Right ventricle myocardium superior (tissue), 1 donor: ENCODE measurements around the gene OR2H2. TPM values are rescaled to one million over a fixed set of nuclear protein-coding genes. Genes with fewer than 3 reads are reported as not detected.

Experiments used
- ATAC-seq: fragments of 200-7000 bp; cut with Tn5 transposase; one replicate; pipeline ENCODE4 v1.9.1; 2020; ENCODE audit warnings: mild to moderate bottlenecking; ENCODE audit not compliant: poor library complexity
- DNase-seq: peaks from one replicate; pipeline ENCODE4 v3.0.0-alpha.2; 2020
- intact Hi-C: fragments of 100-400 bp; cut with DNase I; formaldehyde crosslinking; loops from one replicate; pipeline ENCODE4 v1.11.2; 2022
- total RNA-seq: library from RNA; stranded (reverse); fragmentation: NEBNext Ultra II Directional; extraction: Animal tissue kit (Norgen Biotek cat#: 25700); gene quantifications from one replicate; pipeline ENCODE4 v1.2.1, GENCODE V29; 2021
- donor health status: DM: no; HTN: yes; CAD: no; lungs with severe emphysema.

The OR2H2 gene
- total RNA-seq, 1 donor from 2014 or later: not detected

DNA sequence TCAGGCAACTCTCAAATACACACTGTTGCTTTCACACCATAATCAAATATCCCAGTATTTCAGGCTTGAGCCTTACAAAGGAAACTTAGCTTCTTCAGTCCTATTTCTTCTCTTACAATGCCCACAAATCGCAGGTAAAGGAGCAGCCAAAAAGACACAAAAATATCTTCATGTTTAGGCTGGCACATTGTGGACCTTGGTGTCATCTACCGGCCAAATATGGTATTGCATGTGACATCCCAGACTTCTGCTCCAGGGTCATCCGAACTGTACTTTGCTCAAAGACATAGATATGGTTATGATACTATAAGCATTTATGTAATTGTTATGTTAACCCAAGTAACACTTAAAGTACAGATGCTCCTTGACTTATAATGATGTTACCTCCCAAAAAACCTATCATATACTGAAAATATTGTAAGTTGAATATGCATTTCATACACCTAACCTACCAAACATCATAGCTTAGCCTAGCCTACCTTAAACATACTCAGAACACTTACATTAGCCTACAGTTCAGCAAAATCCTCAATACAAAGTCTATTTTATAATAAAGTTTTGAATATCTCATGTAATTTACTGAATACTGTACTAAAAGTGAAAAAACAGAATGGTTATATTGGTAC, 4.6 kb downstream of the OR2H2 start:
- ATAC-seq (peak; percentile 73), DNase-seq (no peak)
- intact Hi-C loops: loop anchor here (5.0 kb wide), 1 partner anchor 902 kb away; no protein-coding TSS in a partner anchor

DNA sequence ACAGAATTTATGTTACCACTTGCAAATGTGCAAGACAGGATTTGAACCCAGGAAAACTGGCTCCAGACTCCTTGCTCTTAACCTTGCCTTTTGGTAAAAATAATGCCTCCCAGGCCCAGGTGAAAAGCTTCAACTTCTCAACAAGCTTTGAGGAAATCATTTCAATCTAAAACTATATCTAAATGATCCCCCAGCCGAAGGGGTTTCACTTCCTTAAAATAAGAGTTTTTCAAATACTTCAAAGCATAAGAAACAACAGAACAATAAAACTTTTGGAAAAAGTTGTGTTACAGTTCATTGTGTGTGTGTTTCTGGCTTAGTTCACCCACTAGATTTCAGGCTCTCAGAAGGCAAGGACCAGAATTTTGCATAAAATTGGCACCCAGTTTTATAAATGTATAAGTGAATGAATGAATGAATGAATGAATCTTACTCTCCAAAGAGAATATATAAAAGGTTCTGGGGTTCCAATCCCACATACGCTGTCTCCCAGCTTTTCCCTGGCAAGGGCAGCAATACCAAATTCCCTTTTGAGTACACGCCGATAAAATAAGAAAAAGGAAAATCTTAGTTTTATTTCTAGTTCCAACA, 5.4 kb downstream of the OR2H2 start:
- intact Hi-C loops: no loop called here

DNA sequence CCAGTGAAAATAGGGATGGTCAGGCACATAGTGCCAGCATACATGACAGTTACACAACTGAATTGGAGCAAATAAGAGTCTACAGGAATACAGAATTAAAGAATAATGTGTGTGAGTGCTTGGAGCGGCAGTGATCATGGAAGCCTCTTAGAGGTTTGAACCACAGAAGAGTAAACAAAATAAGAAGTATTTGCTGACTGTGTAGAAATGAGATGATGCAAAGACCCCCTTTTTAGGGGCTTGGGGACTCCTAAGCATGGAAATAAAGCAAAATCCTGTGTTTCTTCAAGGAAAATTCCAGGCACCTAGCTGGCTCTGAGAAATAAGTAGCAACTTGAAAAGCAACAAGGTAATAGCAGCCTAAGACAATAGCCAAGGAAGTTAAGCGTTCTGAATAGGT, 6.8 kb downstream of the OR2H2 start:
- intact Hi-C loops: no loop called here
- no peak for DNase-seq
- ATAC-seq: no peak

More for the DNA sequence above, 5.4 kb downstream of the OR2H2 start:
- DNase-seq: no peak
- no peak for ATAC-seq

DNA sequence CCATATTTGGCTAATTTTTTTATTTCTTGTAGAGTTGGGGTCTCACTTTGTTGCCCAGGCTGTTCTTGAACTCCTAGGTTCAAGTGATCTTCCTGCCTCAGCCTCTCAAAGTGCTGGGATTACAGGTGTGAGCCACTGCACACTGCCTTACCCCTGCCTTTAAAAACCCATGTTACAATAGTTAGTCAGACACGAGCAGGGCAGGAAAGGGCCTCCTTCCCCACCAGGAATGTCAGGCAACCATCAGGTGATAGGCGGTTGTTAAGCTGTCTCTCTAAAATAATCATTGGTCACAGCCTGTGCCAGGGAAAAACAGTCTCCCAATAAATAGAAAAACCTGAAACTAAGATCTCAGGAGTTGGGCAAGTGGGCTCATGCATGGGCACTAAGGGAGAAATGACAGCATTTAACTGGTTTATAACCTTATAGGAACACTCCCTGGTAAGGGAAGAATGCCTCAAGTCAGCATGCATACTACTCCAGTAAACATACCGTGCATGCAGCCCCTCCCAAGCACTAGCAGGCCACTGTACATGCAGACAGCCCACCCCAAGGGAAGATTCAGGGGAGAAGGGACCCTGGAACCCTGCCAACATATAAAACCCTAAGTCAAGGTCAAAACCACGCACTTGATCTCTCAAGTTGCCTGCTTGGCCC, 8.4 kb downstream of the OR2H2 start:
- ATAC-seq: no peak
- intact Hi-C loops: no loop called here
- no peak for DNase-seq

DNA sequence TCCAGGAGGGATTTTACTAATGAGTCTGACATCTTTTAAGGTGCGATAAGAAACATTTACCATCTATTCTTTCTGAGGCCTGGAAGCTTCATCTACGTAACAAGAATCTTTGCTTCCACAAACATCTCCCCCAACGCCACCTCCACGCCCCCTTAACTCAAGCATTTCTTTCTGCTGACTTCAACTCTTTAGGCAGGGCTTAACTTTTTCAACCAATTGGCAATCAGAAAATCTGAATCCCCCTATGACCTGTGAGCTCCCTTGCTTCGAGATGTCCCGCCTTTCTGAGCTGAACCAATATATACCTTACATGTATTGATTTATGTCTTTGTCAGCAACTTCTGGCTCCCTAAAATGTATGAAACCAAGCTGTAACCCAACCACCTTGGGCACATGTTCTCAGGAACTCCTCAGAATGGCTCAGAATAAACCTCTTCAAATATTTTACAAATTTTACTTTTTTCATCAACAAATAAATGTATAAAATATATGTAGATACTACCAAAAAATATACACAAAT, 11.5 kb downstream of the OR2H2 start:
- no peak for ATAC-seq
- no peak for DNase-seq
- intact Hi-C loops: no loop called here

DNA sequence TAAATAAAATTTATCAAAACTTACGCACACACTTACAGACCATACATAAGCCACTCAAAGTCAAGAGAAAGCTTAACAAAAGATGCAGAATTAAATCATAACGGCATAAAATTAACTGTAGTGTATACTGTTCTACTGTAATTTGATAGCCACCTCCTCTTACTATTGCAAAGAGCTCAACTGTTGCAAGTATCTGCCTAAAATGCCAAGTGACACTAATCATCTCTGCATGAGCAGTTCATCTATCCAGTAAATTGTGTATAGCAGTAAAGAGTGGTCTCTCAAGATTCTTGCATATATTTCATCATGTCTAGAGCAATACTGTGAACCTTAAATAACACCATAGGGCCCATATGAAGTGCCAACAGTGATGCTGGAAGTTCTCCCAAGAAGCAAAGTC, 12.3 kb downstream of the OR2H2 start:
- no peak for DNase-seq
- ATAC-seq: no peak
- intact Hi-C loops: no loop called here

DNA sequence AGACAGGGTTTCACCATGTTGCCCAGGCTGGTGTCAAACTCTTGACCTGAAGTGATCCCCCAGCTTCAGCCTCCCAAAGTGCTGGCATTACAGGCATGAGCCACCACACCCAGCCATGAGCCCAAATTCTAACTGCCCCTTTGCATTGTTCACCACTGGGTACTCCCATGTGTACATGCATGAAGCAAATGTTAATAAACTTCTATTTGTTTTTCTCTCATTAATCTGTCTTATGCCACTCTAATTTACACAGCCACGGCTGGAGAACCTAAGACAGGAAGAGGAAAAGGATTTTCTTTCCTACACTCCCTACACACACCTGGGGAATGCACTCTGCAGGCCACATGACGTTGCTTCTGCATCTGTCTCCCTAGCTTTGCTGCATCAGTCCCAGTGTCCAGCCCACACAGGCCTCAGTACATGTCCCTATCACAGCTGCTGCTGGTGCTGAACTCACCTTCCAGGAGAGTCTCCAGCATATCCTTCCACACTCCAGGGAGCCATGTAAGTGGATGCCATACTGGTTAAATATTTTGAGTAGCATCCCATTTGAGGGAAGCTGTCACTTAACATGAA, 13.3 kb downstream of the OR2H2 start:
- ATAC-seq (no peak), DNase-seq (no peak)
- intact Hi-C loops: no loop called here

DNA sequence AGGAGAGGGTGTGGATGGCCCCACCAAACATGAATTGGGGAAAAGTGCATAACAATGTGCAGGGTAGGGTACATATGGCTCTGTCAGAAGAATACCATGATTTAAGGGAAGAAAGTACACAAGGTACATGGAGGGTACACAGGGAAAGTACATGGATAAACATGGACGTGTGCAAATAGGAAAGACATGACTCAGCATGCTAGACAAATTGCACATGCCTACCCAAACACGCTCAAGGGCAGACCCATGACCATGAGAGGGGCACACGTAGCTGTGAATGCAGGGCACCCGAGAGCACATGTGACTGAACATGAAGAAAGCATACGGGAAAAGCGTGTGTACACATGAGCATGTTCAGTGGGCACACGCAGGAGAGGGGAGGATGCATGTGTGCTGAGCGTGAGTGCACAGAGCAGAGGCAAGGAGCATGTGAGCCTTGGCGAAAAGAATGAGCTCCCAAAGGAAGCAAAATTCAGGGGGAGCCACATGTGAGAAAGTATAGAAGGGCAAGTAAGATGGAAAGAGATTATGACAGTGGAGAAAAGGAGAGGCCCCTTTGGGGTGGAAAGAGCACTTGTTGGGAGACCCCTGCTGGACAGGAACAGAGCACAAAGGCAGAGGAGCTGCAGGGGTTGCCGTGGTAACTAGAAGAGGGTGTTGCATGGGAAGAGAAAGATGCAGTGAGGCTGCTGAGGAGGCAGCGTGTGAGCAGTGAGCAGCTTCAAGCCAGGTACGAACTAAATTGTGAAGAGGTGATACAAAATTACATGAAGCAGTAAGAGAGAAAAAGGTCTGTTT, 17.8 kb downstream of the OR2H2 start:
- no peak for DNase-seq
- intact Hi-C loops: no loop called here
- ATAC-seq: no peak

DNA sequence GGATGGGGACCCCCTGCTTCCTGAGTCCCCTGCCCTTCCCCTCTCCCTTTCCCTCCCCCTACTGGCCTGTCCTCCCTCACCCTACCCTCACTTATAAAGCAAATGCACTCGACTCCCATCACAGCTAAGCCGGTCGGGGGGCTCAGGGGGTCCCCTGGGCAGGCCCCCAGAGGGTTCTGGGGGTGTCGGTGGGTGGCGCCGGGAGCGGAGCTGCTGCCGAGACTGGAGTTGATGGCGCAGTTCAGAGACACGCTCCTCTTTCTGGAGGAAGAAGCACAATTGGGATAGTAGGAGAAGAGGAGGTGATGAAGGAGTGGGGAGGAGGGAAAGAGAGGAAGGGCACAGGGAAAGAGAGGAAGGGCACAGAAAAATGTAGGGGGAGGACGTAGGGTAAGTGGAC, 18.5 kb downstream of the OR2H2 start:
- ATAC-seq (no peak), DNase-seq (no peak)
- intact Hi-C loops: no loop called here

DNA sequence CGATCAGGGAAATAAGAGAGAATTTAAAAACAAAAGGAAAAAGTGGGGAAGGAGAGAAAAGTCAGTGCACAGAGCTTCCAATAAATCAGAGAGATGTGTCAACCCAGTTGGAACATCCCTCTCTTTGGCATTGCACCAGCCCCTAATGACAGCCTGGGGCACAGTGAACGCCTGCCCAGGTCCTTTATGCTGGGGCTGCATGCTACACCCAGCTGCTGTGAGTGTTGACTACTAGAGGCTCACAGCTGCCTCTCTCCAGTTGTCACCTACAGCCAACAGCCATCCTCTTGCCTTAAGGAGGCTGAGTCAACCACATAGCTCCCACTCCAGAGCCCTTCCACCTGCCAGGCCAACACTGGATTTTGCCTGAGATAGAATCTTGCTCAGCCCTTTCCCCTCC, 19.0 kb downstream of the OR2H2 start:
- intact Hi-C loops: no loop called here
- DNase-seq (no peak), ATAC-seq (no peak)

DNA sequence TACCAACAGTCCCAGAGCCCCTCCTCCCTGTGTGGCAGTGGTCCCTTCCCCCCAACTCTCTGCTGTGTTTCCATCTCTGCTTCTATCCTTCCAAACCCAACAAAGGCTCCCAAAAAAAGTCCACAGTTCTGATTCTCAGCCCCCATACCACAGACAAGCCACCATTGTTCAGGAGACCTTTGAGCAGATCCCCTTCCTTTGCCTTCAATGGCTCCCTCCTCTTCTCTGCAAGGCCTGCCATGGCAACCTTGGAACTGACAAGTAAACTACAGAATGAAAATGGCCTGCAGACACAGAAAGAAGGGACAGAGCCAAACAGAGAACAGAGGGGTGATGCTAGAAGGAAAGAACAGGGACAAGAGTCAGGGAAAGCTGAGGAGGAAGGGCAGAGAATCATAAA, 23.2 kb downstream of the OR2H2 start:
- ATAC-seq (no peak), DNase-seq (no peak)
- intact Hi-C loops: no loop called here

DNA sequence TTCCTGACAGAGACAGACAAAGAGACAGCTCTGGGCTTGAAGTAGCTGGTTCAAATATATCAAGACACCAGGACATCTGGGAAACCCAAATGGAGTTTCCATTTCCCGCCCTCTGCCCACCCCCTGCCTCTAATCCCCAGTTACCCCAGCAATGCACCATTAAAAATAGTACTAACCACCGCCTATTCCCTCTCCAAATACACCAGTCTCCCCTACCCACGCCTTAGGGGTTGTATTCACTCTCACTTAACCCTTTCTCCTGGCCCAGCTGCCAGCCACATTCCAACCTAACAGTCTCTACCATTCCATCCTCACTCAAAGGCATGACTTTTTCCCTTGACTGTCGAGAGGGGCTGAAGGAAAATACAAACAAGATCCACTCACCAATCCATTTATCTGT, 25.6 kb downstream of the OR2H2 start:
- ATAC-seq: no peak
- no peak for DNase-seq
- intact Hi-C loops: no loop called here

DNA sequence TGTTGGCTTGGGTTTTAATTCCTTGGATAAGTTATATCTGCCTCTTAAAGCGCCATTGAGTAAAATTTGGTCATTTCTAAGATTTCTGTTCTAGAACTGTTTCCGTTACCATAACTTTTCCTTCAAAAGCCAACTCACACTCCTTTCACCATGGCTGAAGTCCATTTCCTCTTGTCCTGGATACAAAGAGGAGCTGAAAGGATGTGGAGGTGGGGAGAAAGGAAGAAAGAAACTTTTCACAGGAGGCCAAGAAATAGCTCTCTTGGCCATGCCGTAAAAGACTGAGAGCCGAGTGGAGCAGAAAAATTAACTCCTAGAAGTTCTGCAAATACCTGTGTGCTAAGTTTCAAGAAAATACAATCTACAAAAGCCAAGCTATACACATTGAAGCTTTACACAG, 26.5 kb downstream of the OR2H2 start:
- intact Hi-C loops: no loop called here
- ATAC-seq: no peak

DNA sequence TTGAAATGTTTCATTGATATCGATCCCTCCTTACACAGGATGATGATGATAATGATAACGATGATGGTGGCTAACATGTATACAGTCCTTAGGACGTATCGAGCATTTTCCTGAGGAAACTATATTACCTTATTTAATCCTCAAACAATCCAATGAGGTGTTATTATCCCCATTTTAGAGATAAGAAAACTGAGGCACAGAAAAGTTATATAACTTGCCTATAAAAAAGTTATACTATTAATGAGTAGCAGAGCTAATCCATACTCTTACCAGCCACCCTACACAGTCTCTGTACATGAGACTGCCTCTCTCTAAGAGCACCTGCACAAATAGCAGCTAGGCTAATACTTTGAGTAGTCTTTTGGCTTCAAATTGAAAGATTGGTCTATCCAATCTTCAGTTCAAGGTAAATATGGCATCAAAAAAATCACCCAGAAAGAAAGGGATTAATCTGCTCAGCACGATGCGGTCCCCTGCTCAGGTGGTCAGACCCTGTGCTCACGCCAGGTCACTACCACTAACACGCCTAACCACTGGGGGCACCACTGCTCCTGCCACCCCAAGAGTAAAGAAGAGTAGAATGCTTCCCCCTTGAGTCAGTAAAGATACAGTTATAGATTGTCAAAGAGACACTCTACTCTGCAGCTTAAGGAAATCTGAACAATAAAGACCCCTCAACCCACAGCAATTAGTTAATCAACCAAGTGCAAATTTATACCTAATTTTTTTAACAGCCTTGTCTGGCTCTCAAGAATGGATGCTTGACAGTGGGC, 33.0 kb downstream of the OR2H2 start:
- ATAC-seq (no peak), DNase-seq (no peak)
- intact Hi-C loops: no loop called here

More for the DNA sequence above, 26.5 kb downstream of the OR2H2 start:
- no peak for DNase-seq

DNA sequence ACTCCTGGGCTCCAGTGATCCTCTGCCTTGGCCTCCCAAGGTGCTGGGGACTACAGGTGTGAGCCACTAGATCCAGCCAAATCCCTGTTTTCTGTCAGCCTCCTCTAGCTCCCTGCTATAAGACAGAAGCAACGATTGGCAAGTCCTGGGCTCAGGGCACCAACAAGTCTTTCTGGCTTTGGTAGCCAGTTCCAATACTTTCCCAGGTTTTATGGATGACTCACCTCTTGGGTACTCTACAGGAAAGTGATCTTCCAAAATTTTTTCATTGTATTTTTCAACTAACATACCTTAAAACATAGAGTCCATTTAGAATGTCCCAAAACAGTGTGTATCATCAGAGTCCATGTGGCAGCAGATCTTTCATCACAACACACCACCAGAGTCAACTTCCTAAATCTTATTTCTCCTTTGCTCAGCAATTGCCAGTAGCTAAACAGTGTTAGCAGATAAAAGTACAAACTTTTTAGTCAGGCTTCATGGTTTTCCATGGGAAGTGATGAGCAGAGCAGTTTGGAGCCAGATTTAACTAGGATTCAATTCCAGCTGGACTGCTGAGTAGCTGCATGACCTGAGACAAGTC, 34.7 kb downstream of the OR2H2 start:
- no peak for DNase-seq
- ATAC-seq: no peak
- intact Hi-C loops: no loop called here

DNA sequence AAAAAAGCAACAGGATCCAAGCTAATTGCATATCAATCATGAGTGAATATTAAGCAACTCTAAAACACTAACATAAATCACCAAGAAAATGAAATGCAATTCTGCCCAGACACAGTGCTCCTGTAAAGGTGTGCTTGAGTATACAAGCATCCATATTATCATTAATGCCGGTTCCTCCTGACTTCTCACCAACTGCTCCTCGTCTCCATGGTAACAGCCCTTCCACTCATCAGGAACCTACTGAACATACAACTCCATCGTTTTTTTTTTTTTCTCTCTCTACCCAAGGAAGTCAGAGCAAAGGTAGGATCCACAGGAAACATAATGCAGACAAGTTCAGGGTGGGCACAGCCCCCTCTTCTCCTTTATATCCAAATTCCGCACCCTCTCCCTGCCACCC, 35.7 kb downstream of the OR2H2 start:
- intact Hi-C loops: no loop called here
- no peak for DNase-seq

DNA sequence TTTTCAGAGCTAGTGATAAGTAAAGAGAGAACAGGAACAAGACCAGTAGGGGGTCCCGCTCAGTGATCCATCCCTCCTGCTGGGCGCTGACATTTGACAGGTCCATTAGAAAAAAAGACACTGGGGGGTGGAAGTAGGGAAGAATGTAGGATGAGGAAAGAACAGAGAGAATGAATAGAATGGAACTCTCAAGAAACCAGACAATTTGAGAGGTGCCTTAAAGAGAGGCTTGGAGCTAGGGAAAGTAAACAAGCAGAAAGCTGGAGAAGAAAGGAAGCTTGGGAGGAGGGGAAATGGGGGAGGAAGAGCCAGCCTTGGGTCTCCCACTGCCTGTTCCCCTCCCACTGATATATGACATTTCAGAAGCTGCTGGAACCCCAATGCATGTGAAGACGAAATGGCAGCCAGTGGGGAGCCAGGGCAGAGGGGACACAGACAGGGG, 39.6 kb downstream of the OR2H2 start:
- ATAC-seq (no peak), DNase-seq (no peak)
- intact Hi-C loops: no loop called here

More for the DNA sequence above, 35.7 kb downstream of the OR2H2 start:
- ATAC-seq: no peak

DNA sequence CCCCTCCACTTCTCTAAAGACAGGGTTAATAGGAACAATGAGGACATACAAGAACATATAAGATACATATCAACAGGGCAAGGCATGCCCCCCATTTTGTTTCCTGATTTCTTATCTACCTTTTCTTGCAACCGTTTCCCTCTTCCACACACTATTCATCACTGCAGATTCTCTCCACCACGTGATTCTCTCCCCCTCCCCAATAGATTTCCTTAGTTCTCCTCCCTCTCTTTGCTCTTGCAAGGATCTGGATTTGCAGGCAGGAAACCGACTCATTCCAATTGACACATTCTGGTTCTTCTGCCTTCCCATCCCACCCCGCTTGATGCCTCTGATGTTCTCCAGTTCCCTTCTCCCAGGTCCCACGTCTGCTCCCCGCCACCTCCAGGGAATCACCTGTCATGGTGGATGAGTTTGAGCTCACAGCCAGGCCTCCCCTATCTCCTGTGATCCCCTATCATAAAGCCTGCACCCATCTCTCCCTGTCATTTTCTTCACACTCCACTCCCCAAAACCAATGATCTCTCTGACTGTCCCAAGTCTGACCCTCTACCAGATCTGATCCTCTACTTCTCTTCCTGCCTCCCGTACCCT, 40.5 kb downstream of the OR2H2 start:
- no peak for ATAC-seq
- no peak for DNase-seq
- intact Hi-C loops: no loop called here
